Stimulated activated naive CD8-positive, alpha-beta T cell treated with anti-CD3 and anti-CD28 coated beads, Interleukin-15, amount 100 ng/mL, for 72 hours (primary cell): ENCODE measurements around the gene TMEM145.

Source experiments
- ATAC-seq: fragments of 150-1000 bp; cut with Tn5 transposase; 2 replicates; pipeline ENCODE4 v1.10.0; 2021; ENCODE audit warnings: mild to moderate bottlenecking, moderate library complexity
- DNase-seq, 2 donors: peaks; one replicate each; pipeline ENCODE4 v3.0.0; 2021 to 2022
- H3K27ac Mint-ChIP-seq, 2 donors: one replicate each; pipeline ENCODE4 v1.8.0; 2022; ENCODE audit warnings: mild to moderate bottlenecking in 2 of 2, mixed read lengths in 2 of 2, moderate library complexity in 2 of 2
- H3K27me3 Mint-ChIP-seq: one replicate; pipeline ENCODE4 v1.8.0; 2022; ENCODE audit warnings: mixed read lengths
- H3K4me1 Mint-ChIP-seq: one replicate; pipeline ENCODE4 v1.8.0; 2022; ENCODE audit warnings: mild to moderate bottlenecking, mixed read lengths
- H3K4me3 Mint-ChIP-seq, 2 donors: one replicate each; pipeline ENCODE4 v1.8.0; 2022; ENCODE audit warnings: mild to moderate bottlenecking in 2 of 2, mixed read lengths in 2 of 2, moderate library complexity in 1 of 2
- H3K9me3 Mint-ChIP-seq, 2 donors: one replicate each; pipeline ENCODE4 v1.8.0; 2022; ENCODE audit warnings: mixed read lengths in 2 of 2

Gene TMEM145

DNA sequence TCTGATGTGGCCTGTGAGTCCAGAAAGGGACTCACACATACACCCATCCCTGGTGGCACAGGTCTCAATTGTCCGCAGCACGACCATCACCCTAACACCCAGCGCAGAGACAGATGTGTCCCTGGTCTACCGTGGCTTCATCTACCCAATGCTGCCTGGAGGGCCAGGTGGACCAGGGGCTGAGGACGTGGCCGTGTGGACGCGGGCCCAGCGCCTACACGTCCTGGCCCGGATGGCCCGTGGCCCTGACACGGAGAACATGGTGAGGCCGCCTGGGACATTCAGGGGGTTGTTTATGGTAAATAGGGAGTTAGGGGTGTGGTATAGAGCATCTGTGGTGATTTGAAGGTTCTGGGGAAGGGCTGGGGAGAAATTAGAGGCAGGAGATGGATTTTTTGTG is 35.1 kb downstream of the TMEM145 start:
- Mint-ChIP-seq H3K9me3 (no peaks in the 10 kb centered on the region), H3K27ac (no peak overlapping the region), H3K4me3 (no peak overlapping the region), H3K27me3 (no peaks in the 10 kb centered on the region), H3K4me1 (no peaks in the 10 kb centered on the region)
- DNase-seq (no peak), ATAC-seq (no peak)

GRCh38 chr19:42349378-42350107 is 36.4 kb downstream of the TMEM145 start:
- DNase-seq (no peak), ATAC-seq (no peak)
- Mint-ChIP-seq H3K27ac (peak overlapping the region in 1 of 2 donors; percentile 1), H3K4me1 (no peaks in the 10 kb centered on the region), H3K27me3 (no peaks in the 10 kb centered on the region), H3K4me3 (no peak overlapping the region), H3K9me3 (no peaks in the 10 kb centered on the region)

DNA sequence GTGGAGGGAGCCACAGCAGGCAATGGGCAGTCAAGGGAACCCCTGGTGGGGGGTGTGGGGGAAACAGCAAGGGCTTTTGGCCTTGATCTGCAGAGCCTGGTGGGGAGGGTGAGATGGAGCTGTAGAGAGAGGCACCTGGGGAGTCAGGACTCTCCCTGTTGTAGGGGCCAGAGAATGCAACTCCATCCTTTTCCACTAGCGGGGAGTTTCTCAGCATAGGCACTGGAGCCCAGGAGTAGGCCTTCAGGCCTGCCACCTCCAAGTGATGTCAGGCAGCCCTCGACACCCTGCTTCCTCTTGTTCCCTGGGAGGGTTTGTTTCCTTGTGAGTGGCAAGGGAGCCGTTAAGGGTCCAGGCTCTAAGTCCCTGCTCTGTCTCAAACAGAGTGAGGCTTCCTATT is 37.3 kb downstream of the TMEM145 start:
- DNase-seq (no peak), ATAC-seq (no peak)
- Mint-ChIP-seq H3K9me3 (no peaks in the 10 kb centered on the region), H3K27me3 (no peaks in the 10 kb centered on the region), H3K4me3 (no peak overlapping the region), H3K27ac (no peak overlapping the region), H3K4me1 (no peaks in the 10 kb centered on the region)

DNA sequence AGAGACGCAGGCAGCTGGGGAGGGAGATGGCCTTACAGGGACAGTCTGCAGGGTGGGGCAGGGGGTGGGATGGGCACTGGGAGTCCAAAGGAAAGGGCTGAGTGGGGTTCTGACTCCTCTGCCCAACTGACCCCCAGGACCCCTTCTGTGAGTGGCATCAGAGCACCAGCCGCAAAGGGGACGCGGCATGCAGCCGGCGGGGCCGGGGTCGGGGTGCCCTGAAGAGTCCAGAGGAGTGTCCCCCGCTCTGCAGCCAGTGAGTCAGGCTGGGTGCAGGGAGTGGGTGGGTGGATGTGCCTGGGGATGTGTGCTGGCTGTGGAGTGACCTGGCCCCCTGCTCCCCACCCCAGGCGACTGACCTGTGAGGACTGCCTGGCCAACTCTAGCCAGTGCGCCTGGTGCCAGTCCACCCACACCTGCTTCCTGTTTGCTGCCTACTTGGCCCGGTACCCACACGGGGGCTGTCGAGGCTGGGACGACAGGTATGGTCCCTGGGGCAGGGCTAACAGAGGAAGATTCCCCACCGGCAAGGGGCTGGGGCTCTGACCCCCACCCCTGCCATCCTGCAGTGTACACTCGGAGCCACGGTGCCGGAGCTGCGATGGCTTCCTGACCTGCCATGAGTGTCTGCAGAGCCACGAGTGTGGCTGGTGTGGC is 38.1 kb downstream of the TMEM145 start:
- DNase-seq (no peak), ATAC-seq (peak; percentile 37)
- H3K27ac Mint-ChIP-seq, result no peak overlapping the region
- H3K4me3 Mint-ChIP-seq, result no peak overlapping the region
- no peaks in the 10 kb centered on the region for H3K4me1 Mint-ChIP-seq
- H3K27me3 Mint-ChIP-seq, result no peaks in the 10 kb centered on the region
- H3K9me3 Mint-ChIP-seq, result no peaks in the 10 kb centered on the region

DNA sequence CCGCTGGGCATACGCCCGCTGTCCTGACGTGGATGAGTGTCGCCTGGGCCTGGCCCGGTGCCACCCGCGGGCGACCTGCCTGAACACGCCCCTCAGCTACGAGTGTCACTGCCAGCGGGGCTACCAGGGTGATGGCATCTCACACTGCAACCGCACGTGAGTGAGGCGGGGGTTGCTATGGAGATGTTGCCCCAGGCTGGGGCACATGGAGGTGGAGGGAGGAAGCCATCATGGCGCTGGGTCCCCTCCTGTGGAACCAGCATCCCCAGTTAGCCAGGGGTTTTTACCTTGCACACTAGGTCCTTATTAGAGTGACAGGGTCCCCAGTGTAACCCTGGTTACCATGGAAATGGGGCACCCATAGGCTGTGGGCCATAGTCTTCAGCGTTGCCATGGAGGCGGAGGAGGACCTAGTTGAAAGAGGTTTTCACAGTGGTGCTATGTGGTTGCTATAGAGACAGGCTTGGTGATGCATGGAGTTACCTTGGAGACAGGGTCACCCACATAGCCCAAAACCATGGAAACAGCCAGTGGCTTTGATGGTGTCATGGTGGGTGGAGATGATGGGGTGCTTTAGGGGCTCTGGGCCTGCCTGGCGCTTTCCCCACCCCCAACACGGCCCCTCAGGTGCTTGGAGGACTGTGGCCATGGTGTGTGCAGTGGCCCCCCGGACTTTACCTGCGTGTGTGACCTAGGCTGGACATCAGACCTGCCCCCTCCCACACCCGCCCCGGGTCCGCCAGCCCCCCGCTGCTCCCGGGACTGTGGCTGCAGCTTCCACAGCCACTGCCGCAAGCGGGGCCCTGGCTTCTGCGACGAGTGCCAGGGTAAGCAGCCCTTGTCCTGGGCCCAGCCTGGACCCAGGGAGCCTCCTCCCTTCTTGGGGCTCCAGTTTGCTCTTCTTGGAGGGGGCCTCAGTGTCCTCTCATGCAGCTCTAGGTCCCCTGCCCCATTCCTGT is 39.5 kb downstream of the TMEM145 start:
- H3K27me3 Mint-ChIP-seq, result no peaks in the 10 kb centered on the region
- no peak overlapping the region for H3K4me3 Mint-ChIP-seq
- no peak overlapping the region for H3K27ac Mint-ChIP-seq
- ATAC-seq, result peak; percentile 59
- no peaks in the 10 kb centered on the region for H3K4me1 Mint-ChIP-seq
- H3K9me3 Mint-ChIP-seq, result no peaks in the 10 kb centered on the region
- DNase-seq, result no peak

DNA sequence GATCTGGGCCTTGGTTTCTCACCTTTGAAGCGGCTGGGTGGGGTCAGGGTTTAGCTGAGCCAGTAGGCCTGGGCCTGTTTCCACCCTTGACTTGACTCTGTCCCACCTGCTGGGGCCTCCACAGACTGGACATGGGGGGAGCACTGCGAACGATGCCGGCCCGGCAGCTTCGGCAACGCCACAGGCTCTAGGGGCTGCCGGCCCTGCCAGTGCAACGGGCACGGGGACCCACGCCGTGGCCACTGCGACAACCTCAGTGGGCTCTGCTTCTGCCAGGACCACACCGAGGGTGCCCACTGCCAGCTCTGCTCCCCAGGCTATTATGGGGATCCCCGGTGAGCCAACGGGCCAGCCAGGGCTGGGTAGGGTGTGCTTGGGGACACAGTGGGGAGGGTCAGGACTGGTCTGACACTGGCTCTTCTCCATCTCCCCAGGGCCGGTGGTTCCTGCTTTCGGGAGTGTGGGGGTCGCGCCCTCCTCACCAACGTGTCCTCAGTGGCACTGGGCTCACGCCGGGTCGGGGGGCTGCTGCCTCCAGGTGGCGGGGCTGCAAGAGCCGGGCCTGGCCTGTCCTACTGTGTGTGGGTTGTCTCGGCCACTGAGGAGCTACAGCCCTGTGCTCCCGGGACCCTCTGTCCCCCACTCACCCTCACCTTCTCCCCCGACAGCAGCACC is 40.4 kb downstream of the TMEM145 start:
- DNase-seq (no peak), ATAC-seq (no peak)
- H3K4me1 Mint-ChIP-seq, result no peaks in the 10 kb centered on the region
- H3K4me3 Mint-ChIP-seq, result no peak overlapping the region
- H3K27me3 Mint-ChIP-seq, result no peaks in the 10 kb centered on the region
- H3K27ac Mint-ChIP-seq, result no peak overlapping the region
- H3K9me3 Mint-ChIP-seq, result no peaks in the 10 kb centered on the region

GRCh38 chr19:42355896-42356295 is 42.8 kb downstream of the TMEM145 start:
- ATAC-seq, result no peak
- Mint-ChIP-seq H3K9me3 (no peaks in the 10 kb centered on the region), H3K27me3 (no peaks in the 10 kb centered on the region), H3K27ac (no peak overlapping the region), H3K4me3 (no peak overlapping the region), H3K4me1 (no peaks in the 10 kb centered on the region)
- DNase-seq, result no peak

GRCh38 chr19:42356686-42357085 is 43.6 kb downstream of the TMEM145 start:
- Mint-ChIP-seq H3K9me3 (no peaks in the 10 kb centered on the region), H3K27ac (no peak overlapping the region), H3K4me3 (no peak overlapping the region), H3K27me3 (no peaks in the 10 kb centered on the region), H3K4me1 (no peaks in the 10 kb centered on the region)
- DNase-seq (no peak), ATAC-seq (no peak)

- Mint-ChIP-seq H3K9me3 (no peaks in the 10 kb centered on the region), H3K4me3 (no peak overlapping the region), H3K4me1 (no peaks in the 10 kb centered on the region), H3K27ac (no peak overlapping the region), H3K27me3 (no peaks in the 10 kb centered on the region)
- DNase-seq (no peak), ATAC-seq (no peak)
Measured at GRCh38 chr19:42357290-42357689, 44.2 kb downstream of the TMEM145 start.

- no peak for DNase-seq
- Mint-ChIP-seq H3K9me3 (peaks cover 0 to 6% of the 10 kb centered on the region in 2 donors), H3K4me3 (no peak overlapping the region), H3K4me1 (no peaks in the 10 kb centered on the region), H3K27me3 (no peaks in the 10 kb centered on the region), H3K27ac (peak overlapping the region in 1 of 2 donors; percentile 90)
- no peak for ATAC-seq
Measured at GRCh38 chr19:42360787-42361544, 47.9 kb downstream of the TMEM145 start.

DNA sequence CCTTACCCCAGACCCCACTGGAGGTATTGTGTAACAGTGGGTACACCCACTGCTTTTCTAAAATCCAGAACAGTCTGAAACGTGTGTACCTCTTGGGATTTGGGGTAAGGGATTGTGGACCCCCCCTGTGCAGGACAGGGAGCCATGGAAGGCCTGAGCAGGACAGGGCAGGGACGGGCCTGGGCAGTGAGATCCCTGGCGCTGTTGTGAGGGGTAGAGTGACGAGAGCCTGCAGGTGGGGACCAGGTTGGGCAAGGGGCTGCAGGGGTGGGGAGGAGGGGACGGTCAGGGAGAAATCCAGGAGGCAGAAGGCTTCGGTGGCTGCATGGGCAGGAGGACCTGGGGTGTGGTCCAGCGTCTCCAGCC is 48.4 kb downstream of the TMEM145 start:
- peak overlapping the region in 1 of 2 donors; percentile 90 for H3K27ac Mint-ChIP-seq
- DNase-seq (no peak), ATAC-seq (no peak)
- H3K4me3 Mint-ChIP-seq, result no peak overlapping the region
- no peaks in the 10 kb centered on the region for H3K27me3 Mint-ChIP-seq
- H3K4me1 Mint-ChIP-seq, result no peaks in the 10 kb centered on the region
- peaks cover 0 to 6% of the 10 kb centered on the region in 2 donors for H3K9me3 Mint-ChIP-seq

DNA sequence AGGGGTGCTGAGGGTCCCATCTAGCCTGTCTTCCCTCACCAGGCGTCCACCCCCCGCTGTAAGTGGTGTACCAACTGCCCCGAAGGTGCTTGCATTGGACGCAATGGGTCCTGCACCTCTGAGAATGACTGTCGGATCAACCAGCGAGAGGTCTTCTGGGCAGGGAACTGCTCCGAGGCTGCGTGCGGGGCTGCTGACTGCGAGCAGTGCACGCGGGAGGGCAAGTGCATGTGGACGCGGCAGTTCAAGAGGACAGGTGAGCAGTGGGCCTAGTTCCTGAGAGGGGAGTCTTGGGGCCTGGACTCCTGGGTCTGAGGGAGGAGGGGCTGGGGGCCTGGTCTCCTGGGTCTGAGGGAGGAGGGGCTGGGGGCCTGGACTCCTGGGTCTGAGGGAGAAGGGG is 49.2 kb downstream of the TMEM145 start:
- no peaks in the 10 kb centered on the region for H3K27me3 Mint-ChIP-seq
- H3K4me1 Mint-ChIP-seq, result no peaks in the 10 kb centered on the region

DNA sequence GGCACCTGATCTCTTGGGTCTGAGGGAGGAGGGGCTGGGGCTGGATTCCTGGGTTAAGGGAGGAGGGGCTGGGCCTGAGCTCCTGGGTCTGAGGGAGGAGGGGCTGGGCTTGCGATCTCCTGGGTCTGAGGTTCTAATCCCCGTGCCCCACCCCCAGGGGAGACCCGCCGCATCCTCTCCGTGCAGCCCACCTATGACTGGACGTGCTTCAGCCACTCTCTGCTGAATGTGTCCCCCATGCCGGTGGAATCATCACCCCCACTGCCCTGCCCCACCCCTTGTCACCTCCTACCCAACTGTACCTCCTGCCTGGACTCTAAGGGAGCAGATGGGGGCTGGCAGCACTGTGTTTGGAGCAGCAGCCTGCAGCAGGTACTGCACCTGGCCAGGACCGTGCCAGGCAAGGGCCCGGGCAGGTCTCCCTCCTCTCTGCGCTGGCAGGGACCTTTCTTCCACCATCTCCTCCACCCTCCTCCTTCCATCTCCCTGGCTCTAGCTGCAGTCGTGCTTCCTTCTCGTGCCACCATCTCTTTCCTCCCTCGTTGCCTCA is 49.9 kb downstream of the TMEM145 start:
- no peaks in the 10 kb centered on the region for H3K4me1 Mint-ChIP-seq
- no peak overlapping the region for H3K4me3 Mint-ChIP-seq
- ATAC-seq (no peak), DNase-seq (no peak)
- H3K27ac Mint-ChIP-seq, result no peak overlapping the region
- H3K27me3 Mint-ChIP-seq, result no peaks in the 10 kb centered on the region
- H3K9me3 Mint-ChIP-seq, result peaks cover 0 to 6% of the 10 kb centered on the region in 2 donors

More for the DNA sequence above, 49.2 kb downstream of the TMEM145 start:
- H3K4me3 Mint-ChIP-seq, result no peak overlapping the region
- H3K27ac Mint-ChIP-seq, result no peak overlapping the region
- ATAC-seq (no peak), DNase-seq (no peak)
- peaks cover 0 to 6% of the 10 kb centered on the region in 2 donors for H3K9me3 Mint-ChIP-seq

DNA sequence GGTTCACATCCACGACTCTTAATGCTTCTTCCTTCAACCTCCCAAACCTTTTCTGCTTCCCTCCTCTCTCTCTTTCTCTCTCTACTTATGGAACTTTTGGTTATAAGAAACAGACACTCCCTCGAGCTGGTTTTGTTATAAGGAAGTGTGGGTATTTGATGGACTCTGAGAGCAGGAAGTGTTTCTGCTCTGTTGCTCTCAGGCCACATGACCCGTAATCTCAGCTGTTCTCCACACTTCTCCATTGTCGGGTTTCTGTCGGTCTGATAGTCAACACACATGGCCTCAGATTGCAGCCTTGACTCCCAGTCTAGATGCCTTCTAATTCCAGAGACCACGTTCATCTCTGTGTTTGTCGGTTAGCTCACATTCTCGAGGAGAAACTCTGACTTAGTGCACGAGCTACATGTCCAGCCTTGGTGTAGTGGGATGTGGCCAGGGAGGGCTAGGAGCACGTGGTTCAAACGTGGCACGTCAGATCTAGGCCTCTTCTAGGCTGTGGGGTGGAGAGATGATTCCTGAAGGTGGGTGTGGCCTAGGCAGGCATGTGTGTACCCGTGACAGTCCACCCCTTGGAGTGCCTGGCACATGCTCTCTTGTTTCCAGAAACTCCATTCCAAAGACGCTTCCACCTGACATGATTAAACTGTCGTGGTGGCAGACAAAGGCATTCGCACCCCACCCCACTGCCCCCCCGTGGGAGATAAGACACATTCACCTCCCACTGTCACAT is 50.7 kb downstream of the TMEM145 start:
- ATAC-seq (no peak), DNase-seq (no peak)
- no peaks in the 10 kb centered on the region for H3K4me1 Mint-ChIP-seq
- H3K27me3 Mint-ChIP-seq, result no peaks in the 10 kb centered on the region
- H3K4me3 Mint-ChIP-seq, result no peak overlapping the region
- peaks cover 0 to 6% of the 10 kb centered on the region in 2 donors for H3K9me3 Mint-ChIP-seq
- peak overlapping the region in 1 of 2 donors; percentile 38 for H3K27ac Mint-ChIP-seq
